LHCN-M2 (cell line): ENCODE measurements around the gene DTNBP1. TPM values are rescaled to one million over a fixed set of nuclear protein-coding genes. Genes with fewer than 3 reads are reported as not detected.

Experiments used
- DNase-seq: peaks from one replicate; pipeline ENCODE4 v3.0.0-alpha.2; 2012; ENCODE audit warnings: low read depth
- total RNA-seq: library from RNA; depleted of rRNA; stranded (reverse); fragments of >200 nt; gene quantifications from 2 replicates; pipeline ENCODE4 v1.2.3, GENCODE V29; 2014

Gene DTNBP1
- total RNA-seq, 1 experiment from 2014 or later: 6.1 TPM

DNA sequence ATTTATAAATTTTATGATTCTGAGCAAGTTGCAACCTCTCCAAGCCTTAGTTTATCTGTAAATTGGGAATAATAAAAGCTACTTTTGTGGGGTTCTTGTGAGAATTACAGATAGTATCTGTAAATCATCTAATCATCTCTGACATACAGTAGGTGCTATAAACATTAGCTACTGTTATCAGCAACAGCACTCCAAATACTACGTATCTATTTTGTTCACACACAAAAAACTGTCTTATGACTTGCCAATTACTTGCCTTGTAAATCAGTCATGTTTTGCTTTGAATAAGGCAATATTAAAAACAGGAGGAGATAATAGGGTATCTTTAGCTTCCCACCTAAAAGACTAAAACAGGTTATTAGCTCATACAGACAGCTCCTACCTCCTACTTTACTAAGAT lies 36.7 kb downstream of the DTNBP1 start:
- no peak for DNase-seq

DNA sequence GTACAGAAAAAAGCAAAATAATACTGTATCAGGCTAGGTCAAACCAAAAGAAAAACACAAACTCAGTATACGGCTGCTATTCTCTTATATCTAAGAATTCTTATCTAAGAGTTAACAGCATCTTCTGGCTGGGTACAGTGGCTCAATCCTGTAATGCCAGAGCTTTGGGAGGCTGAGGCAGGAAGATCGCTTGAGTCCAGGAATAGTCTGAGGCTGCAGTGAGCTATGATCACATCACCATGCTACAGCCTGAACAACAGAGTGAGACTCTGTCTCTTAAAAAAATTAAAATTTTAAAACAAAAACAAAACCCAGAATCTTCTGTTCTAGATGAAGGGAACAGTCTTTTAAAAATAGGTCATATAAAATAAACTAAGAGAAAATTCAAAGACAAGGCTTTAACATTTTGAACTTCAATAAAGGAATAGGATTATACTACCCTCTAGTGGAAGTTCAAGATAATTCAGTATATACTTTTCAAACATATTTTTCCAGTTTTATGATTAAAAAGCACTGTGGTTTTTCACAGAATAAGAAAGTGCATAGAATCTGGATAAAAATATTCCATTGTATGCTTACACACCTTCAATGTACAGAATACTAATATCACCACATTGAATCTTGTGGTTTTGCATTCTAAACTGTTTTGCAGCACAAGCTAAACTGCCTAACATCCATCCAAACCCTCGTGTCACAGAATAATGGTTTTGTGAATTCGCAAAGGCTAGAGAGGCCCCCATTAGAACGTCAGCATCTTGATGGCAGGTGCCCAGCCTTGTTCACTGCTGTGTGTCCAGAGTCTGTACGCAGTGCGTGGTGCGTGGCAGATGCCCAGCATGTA lies 39.3 kb downstream of the DTNBP1 start:
- DNase-seq: peak; percentile 13

DNA sequence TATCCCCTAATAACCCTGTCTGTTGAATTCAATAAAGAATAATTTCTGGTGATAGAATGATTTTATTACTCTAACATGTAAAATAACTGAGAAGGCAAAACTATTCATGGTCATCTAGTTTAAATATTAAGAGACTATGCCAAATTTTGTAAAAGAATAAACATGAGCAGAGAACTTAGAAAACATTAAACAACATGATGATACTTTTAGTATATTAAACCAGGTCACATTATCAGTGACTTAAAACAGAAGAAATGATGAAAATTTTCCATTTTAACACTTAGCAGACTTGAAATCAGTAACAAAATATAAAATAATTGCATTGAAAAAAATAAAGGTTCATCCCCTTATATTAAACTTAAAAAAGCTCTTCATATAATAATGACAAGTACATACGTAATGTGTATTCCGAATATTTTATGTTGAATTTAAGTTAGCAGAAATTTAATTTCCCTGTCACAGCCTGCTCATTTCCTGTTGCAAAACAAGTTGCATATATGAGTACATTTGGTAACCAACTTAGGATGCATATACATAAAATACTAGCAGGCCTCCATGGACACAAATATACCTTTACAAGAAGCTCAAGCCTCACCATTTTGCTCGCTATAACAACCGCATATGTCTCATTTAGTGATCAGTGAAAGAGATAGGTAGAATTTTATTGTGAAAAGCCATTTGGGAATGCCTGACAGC lies 40.6 kb downstream of the DTNBP1 start:
- DNase-seq: no peak

DNA sequence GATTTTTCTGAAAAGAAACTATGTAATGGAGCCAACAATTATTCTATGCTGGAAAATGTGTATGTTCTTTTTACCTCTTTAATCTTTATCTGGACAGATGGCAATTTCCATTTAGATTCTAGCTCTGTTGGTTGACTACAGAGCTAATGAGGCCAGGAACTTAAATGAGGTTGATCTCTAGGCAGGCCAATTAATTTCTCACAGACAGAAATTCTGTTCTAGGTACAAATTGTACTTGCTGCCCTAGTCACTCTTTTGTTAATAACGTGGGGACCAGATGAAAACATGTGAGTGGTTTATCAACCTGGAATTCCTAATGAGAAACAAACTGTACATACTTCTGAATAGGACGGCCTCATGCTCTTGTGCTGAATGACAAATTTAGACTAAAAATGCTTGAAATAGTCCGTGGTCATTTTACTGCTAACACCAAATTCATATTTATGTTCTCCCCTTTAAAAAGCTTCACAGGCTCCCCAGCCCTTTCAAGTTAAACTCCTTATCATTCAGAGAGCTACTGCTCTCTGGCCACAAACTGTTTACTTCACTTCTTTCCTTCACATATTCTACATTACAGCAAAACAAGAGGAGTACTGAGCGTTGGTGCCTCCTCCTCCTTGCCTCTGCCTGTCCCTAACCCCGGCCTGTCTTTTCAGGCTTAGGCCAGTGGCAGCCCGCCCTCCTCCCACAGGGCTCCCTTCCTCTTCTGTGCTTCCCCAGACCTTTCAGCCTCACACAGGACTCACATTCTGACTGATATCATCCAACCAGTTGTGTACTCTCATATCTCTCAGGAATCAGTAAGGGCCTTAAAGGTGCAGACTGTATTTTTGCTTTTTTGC lies 41.4 kb downstream of the DTNBP1 start:
- no peak for DNase-seq

DNA sequence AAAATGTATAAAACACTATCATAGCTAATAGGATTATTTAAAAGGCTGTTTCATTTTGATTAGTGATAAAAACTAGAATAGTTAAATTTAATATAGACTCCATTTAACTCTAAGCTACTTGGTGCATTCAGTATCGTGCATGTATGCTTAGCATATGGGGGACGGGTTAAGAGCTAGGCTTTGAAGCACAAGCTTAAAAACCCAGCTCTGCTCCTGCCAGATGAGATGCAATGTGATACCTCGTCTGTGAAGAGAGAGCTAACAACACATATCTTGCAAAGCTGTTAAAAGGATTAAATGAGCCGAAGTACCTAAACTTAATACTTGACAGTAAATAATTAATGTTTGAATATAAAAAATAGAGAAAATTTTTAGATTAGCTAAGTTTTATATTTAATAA lies 42.2 kb downstream of the DTNBP1 start:
- no peak for DNase-seq

DNA sequence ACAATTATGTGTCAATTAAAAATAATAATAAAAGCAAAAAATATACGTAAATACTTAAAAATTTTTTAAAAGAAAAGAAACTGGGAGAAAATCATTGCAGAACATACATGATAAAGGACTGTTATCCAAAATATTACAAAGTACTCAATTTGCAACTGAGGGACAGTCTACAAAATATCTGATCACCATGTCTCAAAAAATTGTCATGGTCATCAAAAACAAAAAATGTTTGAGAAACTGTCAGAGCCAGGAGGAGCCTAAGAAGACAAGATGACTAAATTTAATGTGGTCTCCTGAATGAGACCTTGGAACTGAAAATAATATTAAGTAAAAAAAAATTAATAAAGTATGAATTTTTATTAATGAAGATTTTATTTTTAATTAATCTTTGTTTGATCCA lies 43.5 kb downstream of the DTNBP1 start:
- DNase-seq: no peak

DNA sequence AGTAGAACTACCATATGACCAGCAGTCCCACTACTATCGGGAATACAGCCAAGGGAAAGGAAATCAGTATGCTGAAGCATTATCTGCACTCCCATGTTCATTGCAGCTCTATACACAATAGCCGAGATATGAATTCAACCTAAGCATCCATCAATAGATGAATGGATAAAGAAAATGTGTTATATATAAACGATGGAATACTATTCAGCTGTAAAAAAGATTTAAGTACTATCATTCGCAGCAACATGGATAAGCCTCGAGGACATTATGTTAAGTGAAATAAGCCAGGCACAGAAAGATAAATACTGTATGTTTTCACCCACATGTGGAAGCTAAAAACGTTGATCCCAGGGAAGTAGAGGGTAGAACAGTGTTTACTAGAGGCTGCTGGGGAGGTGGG lies 44.1 kb downstream of the DTNBP1 start:
- no peak for DNase-seq

DNA sequence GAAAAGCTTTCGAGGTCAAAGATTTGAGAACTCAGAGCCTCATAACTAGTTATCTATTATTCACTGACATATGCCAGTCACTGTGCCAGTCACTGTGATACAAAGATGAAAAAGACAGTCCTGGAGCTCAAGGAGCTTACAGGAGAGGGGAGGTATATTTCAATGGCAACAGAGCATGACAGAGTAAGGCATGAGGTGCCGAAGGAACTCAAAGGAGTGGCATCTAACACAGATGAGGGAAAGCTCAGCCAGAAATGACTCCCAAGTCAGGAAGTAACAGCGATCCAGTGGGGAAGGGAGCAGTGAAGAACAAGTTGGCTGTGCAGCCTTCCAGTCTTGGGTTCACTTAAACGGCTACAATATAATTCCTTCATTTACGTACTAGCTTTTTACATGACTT lies 46.6 kb downstream of the DTNBP1 start:
- DNase-seq: no peak

DNA sequence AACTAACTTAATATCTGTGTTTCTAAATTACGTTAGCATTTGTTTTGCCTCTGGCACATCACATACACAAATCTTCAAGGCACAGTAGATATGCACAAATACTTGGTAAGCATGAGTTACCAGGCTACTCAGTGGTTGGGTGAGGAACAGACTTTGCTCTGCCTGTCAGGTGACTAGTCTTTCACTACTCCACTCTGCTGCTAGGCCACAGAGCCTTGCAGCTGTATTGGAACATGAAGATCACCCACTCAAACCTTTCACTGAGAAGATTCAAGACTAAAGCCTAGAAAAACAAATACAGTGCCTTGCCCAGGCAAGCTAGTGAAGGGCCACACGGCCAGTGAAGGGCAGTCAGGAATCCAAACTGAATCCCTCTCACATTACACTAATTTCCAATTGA lies 47.0 kb downstream of the DTNBP1 start:
- peak; percentile 6 for DNase-seq

DNA sequence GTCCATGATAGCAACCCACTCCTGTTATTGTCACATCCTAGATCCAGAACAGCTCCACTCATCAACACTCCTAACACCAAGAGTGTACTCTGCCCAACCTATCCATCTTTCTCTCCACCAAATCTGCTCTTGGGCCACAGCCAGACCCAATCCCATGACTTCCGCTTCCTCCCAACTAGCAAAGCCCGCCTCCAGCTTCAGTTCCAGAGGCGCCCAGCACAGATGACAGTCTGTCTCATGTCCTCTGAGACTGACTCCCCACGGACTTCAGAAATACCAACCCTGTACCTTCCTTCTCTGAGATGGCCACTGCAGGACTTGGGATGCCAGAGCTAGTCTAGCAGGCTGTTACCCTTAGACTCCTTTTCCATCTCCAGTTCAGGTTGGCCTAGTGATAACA lies 48.6 kb downstream of the DTNBP1 start:
- no peak for DNase-seq

DNA sequence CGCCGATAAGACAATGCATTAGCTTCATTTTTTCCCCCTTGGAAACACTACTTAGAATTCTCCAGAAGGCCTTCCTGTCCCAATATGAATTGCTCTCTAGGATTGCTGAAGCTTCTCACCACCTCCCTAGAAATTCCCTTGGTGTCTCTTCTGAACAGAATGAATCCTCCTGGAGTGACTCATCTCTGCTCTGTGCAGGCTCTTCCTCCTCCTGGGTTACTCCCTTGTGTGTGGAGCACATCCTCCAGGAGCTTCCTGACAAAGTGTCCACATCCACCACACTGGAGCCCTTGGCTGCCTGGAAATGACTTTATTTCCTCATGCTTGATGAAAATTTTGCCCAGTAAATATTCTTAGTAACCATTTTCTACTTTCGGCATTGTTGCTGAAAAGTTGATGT lies 54.4 kb downstream of the DTNBP1 start:
- DNase-seq: peak; percentile 81

DNA sequence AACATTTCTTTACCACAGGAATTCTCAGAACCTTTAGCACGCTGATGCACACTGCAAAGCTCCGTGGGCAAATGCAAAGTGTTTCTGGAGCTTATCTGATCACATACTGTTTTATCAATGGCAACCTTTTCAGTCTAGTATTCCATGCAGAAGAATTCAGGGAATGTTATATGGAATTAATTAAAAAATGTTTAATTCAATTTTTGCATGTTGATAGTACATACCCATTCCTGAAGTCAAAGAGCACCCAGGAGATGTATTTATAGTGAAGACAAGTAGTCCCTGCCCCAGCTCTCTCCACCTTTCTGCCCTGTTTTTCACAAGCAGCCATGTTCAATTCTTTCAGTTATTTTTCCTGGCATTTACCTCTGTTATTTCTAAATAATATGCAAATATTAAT lies 55.2 kb downstream of the DTNBP1 start:
- no peak for DNase-seq

DNA sequence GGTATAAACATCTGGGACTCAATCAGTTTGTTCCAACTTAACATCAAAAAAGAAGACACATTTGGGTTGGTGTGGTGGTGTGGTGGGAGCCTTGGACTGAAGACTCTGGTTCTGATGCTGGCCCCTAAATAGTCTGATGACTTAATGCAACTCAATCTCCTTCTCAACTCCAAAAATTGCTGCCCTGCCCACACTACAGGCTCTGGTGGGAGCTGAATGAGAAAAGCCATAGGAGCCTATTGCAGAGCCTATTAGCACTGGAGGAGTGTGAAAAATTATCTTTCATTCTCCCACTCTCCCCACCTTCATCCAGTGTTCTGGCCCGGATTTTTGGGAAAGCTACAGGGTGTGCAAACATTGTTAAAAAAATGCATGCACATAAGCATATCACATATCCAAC lies 56.5 kb downstream of the DTNBP1 start:
- no peak for DNase-seq

DNA sequence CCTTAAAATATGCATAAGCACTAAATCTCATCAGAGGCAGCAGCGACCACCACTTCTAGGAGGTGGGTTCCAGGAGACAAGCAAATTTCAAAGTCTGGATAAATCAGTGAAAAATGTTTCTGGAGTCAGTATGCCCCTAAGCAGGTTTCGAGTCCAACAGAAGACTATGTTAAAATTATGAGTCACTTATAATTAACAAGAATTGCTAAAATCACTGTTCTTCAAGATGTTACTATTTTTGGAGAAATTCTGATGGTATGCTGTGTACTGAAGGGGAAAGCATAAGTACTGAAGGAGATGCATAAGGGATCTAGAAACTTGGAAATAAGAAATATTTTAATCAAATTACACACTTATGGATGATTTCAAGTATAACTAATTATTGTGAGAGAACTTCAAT lies 58.0 kb downstream of the DTNBP1 start:
- no peak for DNase-seq

DNA sequence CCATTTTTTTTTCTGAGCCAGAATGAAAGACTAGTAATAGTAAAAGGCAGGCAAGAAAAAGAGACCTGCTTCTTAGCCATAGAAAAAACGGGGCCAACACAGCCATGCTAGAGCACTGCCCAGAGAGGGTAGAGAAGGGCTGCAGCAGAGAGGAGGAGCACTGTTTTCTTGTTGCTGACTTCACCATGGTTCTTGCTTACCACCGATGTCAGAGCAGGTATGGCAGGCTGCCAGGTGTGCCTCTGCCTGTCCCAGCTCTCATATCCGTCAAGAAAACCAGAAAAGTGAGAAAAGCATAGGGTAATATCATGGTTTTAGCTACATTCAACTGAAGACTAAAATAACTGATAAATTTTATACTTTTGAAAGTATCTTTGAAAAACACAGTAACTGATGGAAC lies 60.7 kb downstream of the DTNBP1 start:
- no peak for DNase-seq

DNA sequence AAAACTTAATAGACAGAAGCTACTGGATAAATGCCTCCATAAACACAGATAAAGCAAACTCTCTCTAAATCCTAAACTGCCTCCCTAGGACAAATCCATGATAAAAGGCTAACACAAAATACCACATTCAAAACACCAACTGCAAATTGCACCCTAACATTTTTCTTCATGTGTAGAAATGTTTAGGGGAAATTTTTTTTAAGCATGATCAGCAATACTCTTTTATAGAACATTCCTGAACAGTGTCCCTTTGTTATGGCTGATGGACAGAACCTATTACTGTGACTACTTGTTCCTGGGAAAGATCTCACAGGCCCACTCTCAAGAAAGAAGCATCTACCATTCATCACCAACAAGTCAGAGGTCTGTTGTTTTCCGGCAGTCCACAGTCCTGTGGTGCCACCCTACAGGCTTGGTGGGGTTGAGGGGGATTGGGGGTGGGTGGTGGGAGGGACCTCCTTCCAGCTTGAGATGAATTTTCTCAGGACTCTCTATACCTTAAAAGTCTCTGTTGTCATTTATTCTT lies 64.5 kb downstream of the DTNBP1 start:
- no peak for DNase-seq

DNA sequence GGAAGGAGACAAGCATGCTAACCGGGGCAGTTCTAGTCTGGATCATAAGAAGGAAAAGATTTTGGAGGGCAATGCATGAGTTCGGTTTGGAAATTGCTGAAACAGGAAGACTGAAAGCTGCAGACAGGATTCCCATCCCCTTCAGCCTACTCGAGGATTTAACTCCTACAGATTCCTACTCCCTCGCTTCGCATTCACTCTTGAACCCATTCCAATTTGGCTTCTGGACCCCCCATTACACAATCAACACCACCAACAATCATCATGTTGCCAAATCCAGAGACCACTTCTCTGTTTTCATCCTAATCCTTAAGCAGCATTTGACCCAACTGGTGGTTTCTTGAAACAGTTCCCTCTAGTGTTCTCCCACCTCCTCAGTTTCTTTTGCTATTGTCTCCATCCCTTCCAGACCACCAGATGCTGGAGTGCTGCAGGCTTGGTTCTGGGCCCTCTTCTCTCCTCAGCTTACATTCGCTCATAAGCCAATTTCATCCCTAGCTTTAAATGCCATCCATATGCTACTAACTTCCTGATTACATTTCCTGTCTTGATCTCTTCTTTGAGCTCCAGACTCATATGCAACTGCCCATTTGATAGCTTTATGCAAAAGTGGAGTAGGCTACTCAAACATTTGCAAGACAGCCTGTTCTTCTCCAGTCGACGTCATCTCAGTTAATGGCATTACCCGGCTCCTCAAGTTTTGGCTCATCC lies 66.5 kb downstream of the DTNBP1 start:
- DNase-seq: no peak

DNA sequence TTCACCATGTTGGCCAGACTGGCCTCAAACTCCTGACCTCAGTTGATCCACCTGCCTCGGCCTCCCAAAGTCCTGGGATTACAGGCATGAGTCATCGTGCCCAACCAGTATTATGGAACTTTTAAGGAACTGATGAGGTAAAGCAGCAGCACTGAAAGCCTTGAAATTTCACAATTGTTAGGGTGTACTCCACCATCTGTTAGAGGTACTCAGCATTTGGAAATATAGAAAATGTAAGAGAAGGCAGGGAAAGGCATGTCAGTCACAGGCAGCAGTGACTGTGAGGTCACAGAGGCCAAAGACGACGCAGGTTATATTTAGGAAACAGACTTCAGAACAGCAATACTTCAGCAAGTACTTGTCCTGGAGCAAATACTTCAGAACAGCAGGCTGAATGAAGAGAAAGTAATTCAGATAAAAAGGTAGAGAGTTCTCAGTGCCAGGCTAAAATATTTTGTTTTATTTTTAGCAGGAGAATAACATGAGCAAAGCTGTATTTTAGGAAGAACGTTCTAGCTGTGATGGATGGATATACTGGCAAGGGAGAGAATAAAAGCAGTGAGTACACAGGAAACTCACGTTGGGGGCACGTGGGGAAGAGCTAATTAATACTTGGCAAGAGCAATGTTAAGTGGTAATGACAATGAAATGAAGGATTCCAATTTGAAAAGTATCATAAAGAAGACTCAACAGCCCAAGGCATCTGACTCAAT lies 67.2 kb downstream of the DTNBP1 start:
- peak; percentile 88 for DNase-seq

DNA sequence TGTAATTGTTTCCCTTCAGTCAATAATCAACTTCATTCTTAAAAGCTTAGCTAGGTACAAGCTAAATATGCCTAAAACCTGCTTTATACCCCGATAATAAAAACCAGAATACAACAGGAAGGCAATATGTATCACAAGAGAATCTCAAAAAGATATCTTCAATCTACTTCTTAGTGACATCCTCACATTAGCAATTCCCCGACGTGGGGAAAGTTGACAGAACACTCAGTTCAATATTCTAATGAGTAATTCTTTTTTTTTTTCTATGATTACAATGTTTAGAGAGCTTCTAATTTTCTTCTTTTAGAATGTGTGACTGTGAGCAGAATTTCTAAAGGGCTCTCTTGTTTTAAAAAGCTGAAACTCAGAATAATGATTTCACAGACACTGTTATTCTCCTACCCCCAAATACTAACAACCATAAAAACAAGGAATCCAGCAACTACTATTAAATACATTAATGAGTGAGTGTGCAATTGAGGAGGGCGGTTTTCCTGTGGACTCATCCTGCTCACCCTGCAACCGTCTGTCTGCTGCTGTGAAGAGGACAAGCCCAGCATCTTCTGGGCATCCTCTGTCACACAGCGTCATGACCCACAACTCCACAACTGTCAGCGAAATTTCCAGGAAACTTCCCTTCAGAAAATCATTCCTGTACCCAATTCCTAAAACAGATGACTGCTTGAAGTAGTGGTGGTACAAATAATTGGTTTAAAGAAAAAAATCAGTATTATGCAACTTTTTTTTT lies 68.1 kb downstream of the DTNBP1 start:
- no peak for DNase-seq

DNA sequence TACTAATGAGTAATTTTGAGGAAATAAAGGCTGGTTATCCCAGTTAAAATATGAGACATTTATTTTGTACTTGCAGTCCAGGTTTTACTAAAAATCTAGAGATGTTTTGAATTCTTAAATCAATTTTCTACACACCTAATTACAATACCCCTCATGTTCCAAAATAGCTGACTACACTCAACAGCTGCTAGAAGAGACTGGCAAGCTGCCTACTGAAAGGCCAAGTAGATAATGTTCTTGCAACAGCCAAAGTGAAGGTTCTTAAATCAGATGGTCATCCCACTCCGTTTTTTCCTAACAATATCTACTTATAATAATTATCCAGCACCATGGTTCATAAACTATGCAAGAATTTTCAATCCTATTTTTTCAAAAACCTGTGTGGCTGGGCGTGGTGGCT lies 69.0 kb downstream of the DTNBP1 start:
- DNase-seq: peak; percentile 69
